ENCODE results near the gene ROCK1.
"Not testable (repeated sequence)": the region's sequence is repeated elsewhere in the genome, so short reads cannot be mapped to it uniquely, and the experiment has no call there.

Gene ROCK1

DNA sequence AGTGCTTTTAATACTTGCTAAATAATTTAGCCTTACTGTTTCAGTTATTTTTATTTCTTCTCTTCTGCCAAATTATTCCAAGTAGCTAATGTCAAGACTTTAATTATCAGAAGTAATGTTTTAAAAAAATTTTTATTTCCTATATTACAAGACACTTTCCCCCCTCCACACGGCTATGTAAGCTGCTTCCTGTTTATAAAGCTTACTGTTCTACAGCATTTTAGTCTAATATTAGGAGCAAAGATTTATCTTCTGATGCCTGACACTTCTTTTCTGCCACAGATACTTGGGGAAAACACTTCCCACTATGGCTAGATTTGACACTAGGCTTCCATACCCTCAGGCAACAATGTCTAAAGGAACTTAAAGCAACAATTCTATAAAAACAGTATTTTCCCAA lies 62.3 kb downstream of the ROCK1 start:
- DNase-seq (ENCODE audit: insufficient read length): no peak
- no peak for FAIRE-seq
- no peak for TF ChIP-seq POLR2AphosphoS5 (IDR thresholded peaks at IDR 0.05; ENCODE audit: low read depth, low read length)
- no peak for TF ChIP-seq POLR2A (IDR thresholded peaks at IDR 0.05; ENCODE audit: low read depth, low read length)
- TF ChIP-seq TAF1 (IDR thresholded peaks at IDR 0.05; ENCODE audit: borderline replicate concordance, low read depth, low read length): no peak

DNA sequence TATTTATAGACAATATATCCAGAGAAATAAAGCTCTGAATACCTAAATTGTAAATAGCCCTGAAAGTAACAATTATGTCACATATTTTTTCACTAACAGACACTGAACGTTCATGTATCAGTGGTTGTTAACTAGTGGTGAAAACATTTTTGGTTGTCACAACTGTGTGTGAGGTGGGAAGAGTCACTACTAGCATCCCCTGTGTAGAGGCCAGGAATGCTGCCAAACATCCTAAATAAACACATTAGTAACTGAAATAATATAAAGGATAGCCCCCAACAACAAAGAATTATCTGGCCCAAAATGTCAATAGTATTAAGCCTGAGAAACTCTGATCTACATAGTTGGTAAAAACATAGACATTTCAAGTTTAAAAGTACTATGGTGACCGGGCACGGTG lies 64.5 kb downstream of the ROCK1 start:
- no peak for FAIRE-seq
- no peak for DNase-seq (ENCODE audit: insufficient read length)
- TF ChIP-seq POLR2A (IDR thresholded peaks at IDR 0.05; ENCODE audit: low read depth, low read length) (no peak), POLR2AphosphoS5 (IDR thresholded peaks at IDR 0.05; ENCODE audit: low read depth, low read length) (no peak), TAF1 (IDR thresholded peaks at IDR 0.05; ENCODE audit: borderline replicate concordance, low read depth, low read length) (no peak)

DNA sequence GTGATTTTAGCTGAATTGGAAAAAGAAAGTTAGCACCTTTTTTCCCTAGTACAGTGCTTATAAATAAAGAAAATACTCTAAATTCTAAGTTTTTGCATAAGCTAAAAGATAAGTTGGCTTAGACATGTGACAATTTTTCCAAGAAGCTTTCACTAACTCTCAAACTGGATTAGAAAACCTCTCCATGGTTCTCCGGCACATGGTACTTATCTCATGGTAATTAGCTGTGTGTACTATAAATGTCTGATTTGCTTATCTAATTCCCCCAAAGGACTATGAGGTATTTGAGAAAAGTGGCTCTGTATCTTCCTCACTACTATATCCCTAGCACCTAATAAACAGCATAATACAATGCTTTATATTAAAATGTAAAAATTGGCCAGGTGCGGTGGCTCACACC lies 71.1 kb downstream of the ROCK1 start:
- no peak for TF ChIP-seq POLR2A (IDR thresholded peaks at IDR 0.05; ENCODE audit: low read depth, low read length)
- TF ChIP-seq POLR2AphosphoS5 (IDR thresholded peaks at IDR 0.05; ENCODE audit: low read depth, low read length): no peak
- TF ChIP-seq TAF1 (IDR thresholded peaks at IDR 0.05; ENCODE audit: borderline replicate concordance, low read depth, low read length): no peak
- DNase-seq (ENCODE audit: insufficient read length): no peak
- FAIRE-seq: no peak

DNA sequence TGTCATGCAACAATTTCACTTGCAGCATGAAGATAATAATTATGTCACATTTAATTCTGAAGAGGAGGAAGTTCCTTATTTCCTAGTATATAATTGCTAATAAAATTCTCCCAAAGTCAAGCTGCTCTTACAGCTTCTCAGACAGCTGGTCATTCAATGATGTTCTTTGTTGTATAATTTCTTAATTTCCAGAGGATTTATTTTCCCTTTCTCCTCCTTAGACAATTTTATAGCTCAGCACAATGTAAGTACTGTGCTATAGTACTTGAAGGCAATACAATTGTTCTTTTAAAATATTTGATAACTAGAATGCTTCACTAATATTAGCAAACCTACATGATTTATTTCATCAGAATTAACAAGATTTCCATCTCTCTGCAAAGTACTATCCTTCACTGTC lies 73.4 kb downstream of the ROCK1 start:
- DNase-seq (ENCODE audit: insufficient read length) (no peak), FAIRE-seq (no peak)
- TF ChIP-seq POLR2A (IDR thresholded peaks at IDR 0.05; ENCODE audit: low read depth, low read length): no peak
- TF ChIP-seq POLR2AphosphoS5 (IDR thresholded peaks at IDR 0.05; ENCODE audit: low read depth, low read length): no peak
- TF ChIP-seq TAF1 (IDR thresholded peaks at IDR 0.05; ENCODE audit: borderline replicate concordance, low read depth, low read length): no peak

DNA sequence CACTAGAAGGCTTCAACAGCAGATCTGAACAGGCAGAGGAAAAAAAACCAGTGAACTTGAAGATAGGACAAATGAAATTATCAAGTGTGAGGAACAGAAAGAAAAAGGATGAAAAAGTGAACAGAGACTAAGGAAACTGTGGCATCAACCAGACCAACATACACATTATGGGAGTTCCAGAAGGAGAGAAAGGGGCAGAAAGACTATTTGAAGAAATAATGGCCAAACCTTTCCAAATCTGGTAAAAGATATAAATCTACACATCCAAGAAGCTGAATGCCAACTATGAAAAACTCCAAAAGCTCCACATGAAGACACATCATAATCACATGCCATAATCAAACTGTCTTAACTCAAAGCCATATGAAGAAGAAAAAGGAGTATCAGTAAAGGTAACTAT lies 79.8 kb downstream of the ROCK1 start:
- no peak for TF ChIP-seq POLR2AphosphoS5 (IDR thresholded peaks at IDR 0.05; ENCODE audit: low read depth, low read length)
- TF ChIP-seq POLR2A (IDR thresholded peaks at IDR 0.05; ENCODE audit: low read depth, low read length): no peak
- no peak for TF ChIP-seq TAF1 (IDR thresholded peaks at IDR 0.05; ENCODE audit: borderline replicate concordance, low read depth, low read length)
- FAIRE-seq (no peak), DNase-seq (ENCODE audit: insufficient read length) (no peak)

DNA sequence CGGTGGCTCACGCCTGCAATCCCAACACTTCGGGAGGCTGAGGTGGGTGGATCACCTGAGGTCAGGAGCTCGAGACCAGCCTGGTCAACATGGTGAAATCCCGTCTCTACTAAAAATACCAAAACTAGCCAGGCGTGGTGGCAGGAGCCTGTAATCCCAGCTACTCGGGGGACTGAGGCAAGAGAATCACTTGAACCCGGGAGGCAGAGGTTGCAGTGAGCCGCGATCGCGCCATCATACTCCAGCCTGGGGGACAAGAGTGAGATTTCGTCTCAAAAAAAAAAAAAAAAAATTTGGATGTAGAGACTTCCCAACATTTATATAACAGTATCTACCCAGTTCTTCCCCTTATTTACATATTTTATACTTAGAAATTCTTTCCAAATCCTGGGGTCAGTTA lies 93.4 kb downstream of the ROCK1 start:
- not testable (repeated sequence) for FAIRE-seq

DNA sequence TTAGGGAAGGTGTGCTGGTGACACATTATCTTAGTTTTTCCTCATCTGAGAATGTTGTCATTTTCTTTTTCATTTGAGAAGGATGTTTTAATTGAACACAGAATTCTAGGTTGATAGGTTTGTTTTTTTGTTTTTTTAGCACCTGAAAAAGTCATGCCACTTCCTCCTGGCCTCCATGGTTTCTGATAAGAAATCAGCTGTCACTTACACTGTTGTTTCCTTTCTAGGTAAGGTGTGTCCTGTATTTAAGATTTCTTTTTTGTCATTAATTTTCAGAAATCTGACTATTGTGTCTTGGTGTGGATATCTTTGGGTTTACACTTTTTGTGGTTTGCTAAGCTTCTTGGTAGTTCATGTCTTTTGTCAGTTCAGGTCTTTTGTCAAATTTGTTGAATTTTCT lies 99.3 kb downstream of the ROCK1 start:
- no peak for TF ChIP-seq TAF1 (IDR thresholded peaks at IDR 0.05; ENCODE audit: borderline replicate concordance, low read depth, low read length)
- TF ChIP-seq POLR2A (IDR thresholded peaks at IDR 0.05; ENCODE audit: low read depth, low read length): no peak
- no peak for TF ChIP-seq POLR2AphosphoS5 (IDR thresholded peaks at IDR 0.05; ENCODE audit: low read depth, low read length)
- DNase-seq (ENCODE audit: insufficient read length): no peak
- FAIRE-seq: no peak

More for the DNA sequence above, 93.4 kb downstream of the ROCK1 start:
- DNase-seq (ENCODE audit: insufficient read length): not testable (repeated sequence)

DNA sequence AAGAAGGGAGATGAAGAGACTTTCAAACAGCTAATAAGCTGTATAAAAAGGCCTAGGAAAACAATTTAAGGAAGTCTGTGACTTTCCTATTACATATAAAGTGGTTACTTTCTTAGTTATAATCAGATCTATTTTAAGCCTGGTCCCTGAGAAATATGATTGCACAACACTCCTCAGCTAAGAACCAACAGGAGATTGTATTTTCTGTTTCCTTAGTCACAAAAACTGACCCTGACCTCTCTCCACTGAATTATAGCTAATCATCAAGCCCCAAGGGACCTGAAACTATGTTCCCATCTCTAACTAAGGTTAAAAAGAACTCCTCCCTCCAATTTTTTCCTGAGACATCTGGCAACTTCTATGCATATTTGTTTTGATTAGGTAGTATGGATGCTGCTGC lies 106.9 kb downstream of the ROCK1 start:
- FAIRE-seq (no peak), DNase-seq (ENCODE audit: insufficient read length) (no peak)
- no peak for TF ChIP-seq POLR2AphosphoS5 (IDR thresholded peaks at IDR 0.05; ENCODE audit: low read depth, low read length)
- TF ChIP-seq TAF1 (IDR thresholded peaks at IDR 0.05; ENCODE audit: borderline replicate concordance, low read depth, low read length): no peak
- TF ChIP-seq POLR2A (IDR thresholded peaks at IDR 0.05; ENCODE audit: low read depth, low read length): no peak

DNA sequence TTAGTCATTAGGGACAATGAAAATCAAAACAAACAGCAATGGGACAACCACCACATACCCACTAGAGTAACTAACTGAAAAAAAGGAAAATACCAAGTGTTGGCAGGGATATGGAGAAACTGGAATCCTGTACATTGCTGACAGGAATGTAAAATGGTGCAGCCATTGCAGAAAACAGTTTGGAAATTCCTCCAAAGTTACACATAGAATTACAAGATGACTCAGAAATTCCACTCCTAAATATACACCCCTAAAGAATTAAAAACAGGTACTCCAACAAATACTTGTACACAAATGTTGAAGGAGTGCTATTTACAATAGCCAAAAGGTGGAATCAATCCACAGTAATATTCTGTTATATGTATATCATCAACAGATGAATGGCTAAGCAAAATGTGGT lies 110.9 kb downstream of the ROCK1 start:
- DNase-seq (ENCODE audit: insufficient read length): no peak
- no peak for TF ChIP-seq POLR2A (IDR thresholded peaks at IDR 0.05; ENCODE audit: low read depth, low read length)
- no peak for TF ChIP-seq TAF1 (IDR thresholded peaks at IDR 0.05; ENCODE audit: borderline replicate concordance, low read depth, low read length)
- TF ChIP-seq POLR2AphosphoS5 (IDR thresholded peaks at IDR 0.05; ENCODE audit: low read depth, low read length): no peak
- no peak for FAIRE-seq

DNA sequence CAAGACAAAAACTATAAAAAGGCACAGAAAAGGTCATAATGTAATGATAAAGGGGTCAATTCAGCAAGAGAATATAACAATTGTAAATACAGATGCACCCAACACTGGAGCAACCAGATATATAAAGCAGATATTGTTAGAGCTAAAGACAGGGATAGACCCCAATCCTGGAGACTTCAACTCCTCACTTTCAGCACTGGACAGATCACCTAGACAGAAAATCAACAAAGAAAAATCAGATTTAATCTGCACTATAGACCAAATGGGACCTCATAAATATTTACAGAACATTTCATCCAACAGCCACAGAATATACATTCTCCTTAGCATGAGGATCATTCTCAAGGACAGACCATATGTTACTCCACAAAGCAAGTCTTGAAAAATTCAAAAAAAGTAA lies 114.2 kb downstream of the ROCK1 start:
- no peak for TF ChIP-seq POLR2A (IDR thresholded peaks at IDR 0.05; ENCODE audit: low read depth, low read length)
- no peak for TF ChIP-seq TAF1 (IDR thresholded peaks at IDR 0.05; ENCODE audit: borderline replicate concordance, low read depth, low read length)
- no peak for TF ChIP-seq POLR2AphosphoS5 (IDR thresholded peaks at IDR 0.05; ENCODE audit: low read depth, low read length)
- DNase-seq (ENCODE audit: insufficient read length) (no peak), FAIRE-seq (no peak)

DNA sequence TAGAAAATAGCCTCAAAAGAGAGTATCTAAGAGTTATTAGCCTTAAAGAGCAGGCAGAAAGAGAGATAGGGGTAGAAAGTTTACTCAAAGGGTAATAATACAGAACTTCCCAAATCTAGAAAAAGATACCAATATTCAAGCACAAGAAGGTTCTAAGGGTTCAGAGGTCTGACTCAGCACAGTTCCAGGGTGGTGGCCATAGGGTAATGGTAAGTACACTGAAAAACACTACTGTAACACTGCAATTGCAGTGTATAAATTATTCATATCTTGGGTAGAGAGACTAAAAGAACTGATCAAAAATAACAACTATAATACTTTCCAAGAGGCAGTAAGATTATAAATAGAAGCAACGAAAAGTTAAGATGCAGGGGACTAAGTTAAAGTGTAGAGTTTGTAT lies 115.2 kb downstream of the ROCK1 start:
- no peak for FAIRE-seq
- TF ChIP-seq POLR2A (IDR thresholded peaks at IDR 0.05; ENCODE audit: low read depth, low read length) (no peak), TAF1 (IDR thresholded peaks at IDR 0.05; ENCODE audit: borderline replicate concordance, low read depth, low read length) (no peak), POLR2AphosphoS5 (IDR thresholded peaks at IDR 0.05; ENCODE audit: low read depth, low read length) (no peak)

DNA sequence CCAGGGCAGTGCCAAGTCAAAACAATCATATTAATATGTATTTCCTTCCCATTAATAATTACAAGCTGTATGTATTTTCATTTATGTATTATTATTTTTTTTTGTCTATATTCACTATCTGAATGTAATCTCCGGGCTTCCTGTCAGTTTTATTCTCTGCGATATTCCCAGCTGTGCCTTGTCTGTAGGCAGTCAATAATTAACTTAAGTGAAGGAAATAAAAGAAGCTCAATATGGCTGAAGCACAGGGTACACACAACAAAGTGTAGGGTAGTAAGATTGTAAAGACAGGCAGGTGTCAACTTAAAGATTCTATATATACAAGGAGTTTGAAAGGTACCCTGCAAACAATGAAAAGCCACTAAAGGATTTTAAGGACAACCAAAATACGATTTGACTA lies 122.9 kb downstream of the ROCK1 start:
- FAIRE-seq (no peak), DNase-seq (ENCODE audit: insufficient read length) (no peak)
- TF ChIP-seq TAF1 (IDR thresholded peaks at IDR 0.05; ENCODE audit: borderline replicate concordance, low read depth, low read length) (no peak), POLR2A (IDR thresholded peaks at IDR 0.05; ENCODE audit: low read depth, low read length) (no peak), POLR2AphosphoS5 (IDR thresholded peaks at IDR 0.05; ENCODE audit: low read depth, low read length) (no peak)

More for the DNA sequence above, 115.2 kb downstream of the ROCK1 start:
- DNase-seq (ENCODE audit: insufficient read length): no peak

DNA sequence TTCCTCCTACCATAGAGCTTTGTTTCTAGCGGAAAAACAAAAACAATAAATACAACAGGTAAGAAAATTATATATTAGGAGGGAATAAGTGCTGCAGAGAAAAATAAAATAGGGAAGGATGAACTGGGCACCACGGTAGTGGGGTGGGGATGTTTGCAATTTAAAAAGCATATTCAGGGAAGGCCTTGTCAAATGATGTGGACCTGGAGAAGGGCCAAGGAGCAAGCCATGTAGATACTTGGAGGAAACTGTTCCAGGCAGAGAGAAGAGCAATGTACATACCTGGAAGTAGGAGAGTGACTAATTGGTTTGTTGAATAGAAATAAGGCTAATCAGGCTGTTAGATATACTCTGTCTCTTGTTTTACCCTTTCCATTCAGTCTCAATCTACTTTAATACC lies 136.5 kb downstream of the ROCK1 start:
- FAIRE-seq (no peak), DNase-seq (ENCODE audit: insufficient read length) (no peak)
- TF ChIP-seq TAF1 (IDR thresholded peaks at IDR 0.05; ENCODE audit: borderline replicate concordance, low read depth, low read length) (no peak), POLR2A (IDR thresholded peaks at IDR 0.05; ENCODE audit: low read depth, low read length) (no peak), POLR2AphosphoS5 (IDR thresholded peaks at IDR 0.05; ENCODE audit: low read depth, low read length) (no peak)
